GM12891 (cell line): Measurements from ENCODE around the gene PLCH2.

Source experiments
- DNase-seq: peaks from one replicate; pipeline ENCODE4 v3.0.0; 2011; ENCODE audit warnings: low spot score; ENCODE audit not compliant: insufficient read length
- FAIRE-seq: peaks from 2 replicates; lab custom pipeline; 2011; peaks lifted over from hg19 to GRCh38; lab: Jason Lieb, UNC
- PAX5 ChIP-seq: IDR thresholded peaks from 2 replicates; pipeline ENCODE4 v1.6.1; 2011; ENCODE audit warnings: low read length, moderate library complexity, mild to moderate bottlenecking; ENCODE audit not compliant: insufficient read depth, severe bottlenecking
- POLR2A ChIP-seq: IDR thresholded peaks from 2 replicates; pipeline ENCODE4 v1.6.1; 2011; ENCODE audit warnings: low read depth, low read length, control low read depth
- POLR2AphosphoS5 ChIP-seq: IDR thresholded peaks from 2 replicates; pipeline ENCODE4 v1.6.1; 2011; ENCODE audit warnings: low read depth, low read length, control low read depth
- POU2F2 ChIP-seq: IDR thresholded peaks from 2 replicates; pipeline ENCODE4 v1.6.1; 2011; ENCODE audit warnings: low read depth, mild to moderate bottlenecking, control low read depth, low read length, moderate library complexity
- SPI1 ChIP-seq: IDR thresholded peaks from 2 replicates; pipeline ENCODE4 v1.6.1; 2011; ENCODE audit warnings: low read depth, low read length, control low read depth
- TAF1 ChIP-seq: IDR thresholded peaks from 2 replicates; pipeline ENCODE4 v1.6.1; 2011; ENCODE audit warnings: low read depth, low read length, control low read depth

Gene PLCH2

GRCh38 chr1:2535981-2536380 is 59.9 kb downstream of the PLCH2 start:
- FAIRE-seq (no peak), DNase-seq (no peak)
- no peak for TF ChIP-seq POU2F2
- no peak for TF ChIP-seq SPI1
- no peak for TF ChIP-seq POLR2A
- no peak for TF ChIP-seq POLR2AphosphoS5
- no peak for TF ChIP-seq PAX5
- no peak for TF ChIP-seq TAF1

- no peak for TF ChIP-seq POLR2A
- no peak for TF ChIP-seq SPI1
- FAIRE-seq, result no peak
- DNase-seq, result no peak
These were observed 61.7 kb downstream of the PLCH2 start for GRCh38 chr1:2537784-2538115.

GRCh38 chr1:2538376-2538775 is 62.3 kb downstream of the PLCH2 start:
- no peak for DNase-seq
- no peak for FAIRE-seq
- TF ChIP-seq POU2F2 (no peak), POLR2A (no peak), TAF1 (no peak), SPI1 (no peak), POLR2AphosphoS5 (no peak), PAX5 (no peak)

- TF ChIP-seq PAX5, result no peak
- no peak for TF ChIP-seq SPI1
- no peak for TF ChIP-seq POLR2A
- FAIRE-seq (no peak), DNase-seq (no peak)
These were observed 62.8 kb downstream of the PLCH2 start for GRCh38 chr1:2538872-2539271.

GRCh38 chr1:2539312-2539907 is 63.3 kb downstream of the PLCH2 start:
- DNase-seq, result no peak
- TF ChIP-seq POLR2AphosphoS5 (no peak), POLR2A (no peak), PAX5 (no peak), TAF1 (no peak), POU2F2 (no peak), SPI1 (no peak)
- FAIRE-seq, result no peak

- TF ChIP-seq POU2F2 (no peak), POLR2AphosphoS5 (no peak), POLR2A (no peak), SPI1 (no peak), TAF1 (no peak), PAX5 (no peak)
- no peak for FAIRE-seq
- no peak for DNase-seq
These were observed 64.9 kb downstream of the PLCH2 start for GRCh38 chr1:2540816-2541492.

GRCh38 chr1:2541619-2542245 is 65.6 kb downstream of the PLCH2 start:
- FAIRE-seq (no peak), DNase-seq (no peak)
- TF ChIP-seq POLR2AphosphoS5 (no peak), PAX5 (no peak), SPI1 (no peak), POU2F2 (no peak), TAF1 (no peak), POLR2A (no peak)

- FAIRE-seq (no peak), DNase-seq (no peak)
- TF ChIP-seq POU2F2 (no peak), POLR2AphosphoS5 (no peak), TAF1 (no peak), SPI1 (no peak), POLR2A (no peak), PAX5 (no peak)
These were observed 66.3 kb downstream of the PLCH2 start for GRCh38 chr1:2542246-2542915.

- DNase-seq (no peak), FAIRE-seq (no peak)
- no peak for TF ChIP-seq SPI1
- TF ChIP-seq POLR2A, result no peak
- no peak for TF ChIP-seq TAF1
These were observed 67.5 kb downstream of the PLCH2 start for GRCh38 chr1:2543543-2544092.
